NCI-H510A (cell line): Measurements from ENCODE around the gene ALB.

Source experiments
- DNase-seq: peaks from one replicate; lab custom pipeline; 2025; lab: John Stamatoyannopoulos, UW

Gene ALB

DNA sequence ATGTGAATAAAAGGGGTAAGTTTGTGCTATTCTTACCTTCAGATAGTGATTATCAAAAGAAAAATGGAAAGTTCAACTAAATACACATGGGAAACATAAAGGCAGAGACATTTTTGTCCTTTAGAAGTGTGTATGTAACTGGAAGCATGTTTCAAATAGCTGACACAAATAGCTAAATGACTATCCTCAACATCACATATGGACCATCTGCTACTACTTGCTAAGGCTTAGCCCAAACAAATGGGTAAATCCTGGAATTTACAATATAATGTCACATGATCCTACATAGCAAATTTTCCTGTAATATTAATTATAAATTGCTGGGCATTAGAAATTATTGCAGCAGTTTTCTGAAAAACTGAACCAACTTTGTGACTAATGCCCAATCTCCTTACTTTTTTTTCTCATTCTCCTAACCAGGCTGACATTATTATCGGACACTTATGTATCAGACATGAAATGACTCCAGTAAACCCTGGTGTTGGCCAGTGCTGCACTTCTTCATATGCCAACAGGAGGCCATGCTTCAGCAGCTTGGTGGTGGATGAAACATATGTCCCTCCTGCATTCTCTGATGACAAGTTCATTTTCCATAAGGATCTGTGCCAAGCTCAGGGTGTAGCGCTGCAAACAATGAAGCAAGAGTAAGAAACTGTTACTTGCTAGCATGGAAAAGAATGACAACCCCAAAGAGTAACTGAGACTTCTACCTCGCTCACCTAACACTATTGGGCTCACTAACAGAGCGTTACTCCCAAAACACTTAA, 48.1 kb downstream of the ALB start:
- DNase-seq, result no peak

DNA sequence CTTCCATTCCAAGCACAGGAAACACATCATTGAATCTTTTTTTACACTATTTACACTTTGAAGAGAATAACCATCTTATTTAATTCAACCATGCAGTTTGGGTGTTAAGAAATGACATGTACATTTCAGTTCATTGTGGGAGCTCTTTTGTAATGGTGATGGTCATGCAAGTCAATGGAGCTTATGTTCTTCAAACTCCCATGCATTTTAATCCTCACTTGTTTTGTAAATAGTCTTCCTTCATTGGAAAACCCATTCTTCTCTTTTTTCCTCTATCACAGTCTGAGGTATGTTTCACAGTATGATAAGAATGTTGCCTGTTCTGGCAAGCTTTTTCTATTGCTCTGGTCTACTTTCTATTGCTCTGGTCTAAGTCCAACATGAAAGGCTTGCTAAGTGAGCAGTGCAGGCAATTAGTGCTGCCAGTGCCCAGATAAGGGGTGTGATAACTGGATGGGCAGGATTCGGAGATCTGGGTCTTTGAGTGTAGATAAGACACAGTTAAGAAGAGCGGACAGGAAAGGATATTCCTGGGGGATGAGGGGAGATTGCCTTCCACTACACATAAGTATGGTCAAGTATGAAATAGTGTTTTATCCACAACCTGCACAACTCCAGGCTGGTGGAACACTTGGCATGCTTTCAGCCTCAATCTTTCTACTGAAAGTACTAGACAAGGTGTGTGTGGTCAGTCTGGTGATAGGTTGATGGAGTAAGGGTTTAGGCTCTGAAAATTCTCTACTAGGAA, 49.0 kb downstream of the ALB start:
- no peak for DNase-seq

DNA sequence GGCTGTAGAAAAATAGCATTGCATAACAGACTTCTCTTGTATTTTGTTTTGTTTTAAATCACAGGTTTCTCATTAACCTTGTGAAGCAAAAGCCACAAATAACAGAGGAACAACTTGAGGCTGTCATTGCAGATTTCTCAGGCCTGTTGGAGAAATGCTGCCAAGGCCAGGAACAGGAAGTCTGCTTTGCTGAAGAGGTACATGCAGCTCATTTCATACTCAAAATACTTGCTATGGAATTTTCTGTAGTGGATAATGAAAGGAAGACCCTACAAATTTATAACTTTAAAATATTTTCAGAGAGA, 49.6 kb downstream of the ALB start:
- DNase-seq, result no peak

DNA sequence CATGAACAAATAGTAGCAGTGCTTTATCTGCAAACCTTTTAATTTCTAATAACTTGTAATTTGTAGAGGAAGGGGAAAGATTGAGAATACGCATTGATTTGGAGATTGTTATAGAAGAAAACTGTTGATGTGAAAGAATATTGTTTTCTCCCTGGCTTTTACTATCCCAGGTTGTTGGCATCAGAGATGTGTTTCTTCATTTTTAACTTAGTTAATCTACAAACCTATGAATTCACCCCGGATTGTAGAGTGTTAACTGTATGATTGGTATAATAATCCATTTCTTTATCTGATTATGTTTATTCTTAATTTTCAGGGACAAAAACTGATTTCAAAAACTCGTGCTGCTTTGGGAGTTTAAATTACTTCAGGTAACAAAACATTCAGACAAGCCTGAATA, 50.8 kb downstream of the ALB start:
- no peak for DNase-seq

DNA sequence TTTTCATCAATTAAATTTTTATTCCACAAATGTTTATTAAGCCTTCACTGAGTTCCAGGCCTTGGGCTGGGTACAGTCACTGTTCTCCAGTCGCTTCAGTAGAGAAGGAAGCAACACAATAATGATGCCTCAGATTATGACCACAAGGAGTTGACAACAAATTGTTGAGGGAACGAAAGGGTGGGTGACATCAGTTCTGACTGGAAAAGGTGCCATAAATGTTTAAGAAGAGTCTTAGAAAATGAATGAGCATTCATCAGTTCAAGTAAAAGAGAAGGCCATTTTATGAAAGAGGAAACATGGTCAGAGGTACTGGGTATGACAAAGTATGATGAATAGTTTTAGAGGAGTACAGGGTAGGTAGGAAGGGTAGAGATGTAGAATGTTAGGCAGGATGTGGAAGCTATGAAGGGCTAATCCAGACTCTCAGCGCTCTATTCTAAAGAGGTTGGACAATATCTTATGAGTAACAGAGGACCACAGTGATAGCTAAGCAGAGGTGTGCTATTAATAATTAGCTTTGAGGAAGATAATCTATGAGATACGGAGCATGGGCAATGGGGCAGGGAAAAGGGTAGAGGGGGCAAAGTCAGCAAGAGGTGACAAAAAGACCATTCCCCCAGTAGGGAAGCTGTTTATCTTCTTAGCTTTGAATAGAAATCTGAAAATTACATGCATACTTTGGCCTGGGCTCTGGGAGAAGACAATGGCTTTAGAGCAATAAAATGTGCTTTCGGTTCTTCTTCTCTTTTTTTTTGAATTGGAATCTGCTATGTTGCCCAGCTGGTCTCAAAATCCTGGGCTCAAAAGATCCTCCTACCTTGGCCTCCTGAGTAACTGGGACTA, 52.3 kb downstream of the ALB start:
- DNase-seq, result no peak

DNA sequence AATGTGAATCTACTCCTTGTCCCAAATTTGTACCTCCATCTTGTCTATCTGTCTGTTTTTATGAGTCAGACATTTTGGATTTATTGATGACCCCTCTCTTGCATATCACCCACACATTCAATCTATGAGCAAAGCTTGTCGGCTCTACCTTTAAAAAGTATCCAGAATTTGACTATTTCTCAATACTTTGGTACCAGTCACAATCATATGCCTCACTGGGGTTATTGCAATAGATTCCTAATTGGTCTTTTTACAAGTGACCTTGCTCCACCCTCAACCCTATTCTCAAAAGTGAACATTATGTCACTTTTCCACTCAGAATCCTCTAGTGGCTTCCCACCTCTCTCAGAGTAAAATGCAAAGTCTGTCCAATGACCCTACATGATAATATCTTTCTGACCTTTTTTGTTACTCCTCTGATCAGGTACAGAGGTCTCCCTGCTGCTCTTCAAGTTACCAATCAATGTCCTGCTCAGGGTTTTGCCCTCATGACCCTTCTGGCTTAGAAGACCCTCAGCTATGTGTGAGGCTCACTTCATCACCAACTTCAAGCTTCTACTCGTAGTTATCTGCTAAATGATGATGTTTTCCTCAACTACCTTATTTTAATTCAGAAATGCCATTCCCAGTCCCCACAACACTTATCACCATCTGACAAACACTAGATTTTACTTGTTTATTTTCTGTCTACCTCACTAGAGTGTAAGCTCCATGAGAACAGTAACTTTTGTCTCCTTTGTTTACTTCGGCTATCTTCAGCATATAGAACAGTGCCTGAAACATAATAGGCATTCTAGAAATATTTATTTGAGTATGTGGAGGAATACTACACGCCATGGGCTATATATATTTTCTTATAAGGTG, 54.3 kb downstream of the ALB start:
- no peak for DNase-seq

DNA sequence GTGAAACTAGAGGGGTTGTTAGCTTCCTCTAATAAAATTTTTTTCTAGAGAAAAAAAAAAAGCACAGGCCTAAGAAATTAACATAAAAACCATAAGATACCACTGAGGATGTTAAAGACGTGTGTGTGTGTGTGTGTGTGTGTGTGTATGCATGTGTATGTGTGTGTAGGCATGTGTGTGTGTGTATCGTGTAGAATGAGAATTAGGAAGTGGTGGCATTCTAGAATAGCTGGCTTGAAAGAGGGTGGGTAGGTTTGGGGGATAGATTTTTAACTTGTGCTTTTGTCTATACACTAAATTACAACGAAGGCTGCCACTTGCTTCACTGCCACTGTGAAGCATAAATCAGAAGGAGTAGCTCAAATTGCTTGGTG, 54.9 kb downstream of the ALB start:
- DNase-seq, result no peak

DNA sequence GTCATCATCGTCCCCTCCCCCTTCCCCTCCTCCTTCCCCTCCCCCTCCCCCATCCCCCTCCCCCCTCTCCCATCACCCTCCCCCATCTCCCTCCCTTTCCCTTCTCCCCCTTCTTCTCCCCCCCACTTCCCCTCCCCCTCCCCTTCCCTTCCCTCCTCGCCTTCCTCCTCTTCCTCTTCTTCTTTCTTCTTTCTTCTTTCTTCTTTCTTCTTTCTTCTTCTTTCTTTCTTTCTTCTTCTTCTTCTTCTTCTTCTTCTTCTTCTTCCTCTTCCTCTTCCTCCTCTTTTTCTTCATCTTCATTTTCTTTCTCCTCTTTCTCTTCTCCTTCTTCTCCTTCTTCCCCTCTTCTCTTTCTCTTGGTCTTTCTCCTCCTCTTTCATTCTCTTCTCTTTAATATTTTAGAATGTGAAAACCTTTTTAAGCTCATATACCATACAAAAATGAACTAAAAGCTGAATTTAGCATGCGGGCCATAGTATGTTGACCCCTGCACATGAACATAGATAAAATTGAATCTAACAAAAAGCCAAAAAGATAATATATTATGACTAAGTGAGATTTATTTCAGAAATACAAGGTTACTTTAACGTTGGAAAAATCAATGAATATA, 56.9 kb downstream of the ALB start:
- no peak for DNase-seq

DNA sequence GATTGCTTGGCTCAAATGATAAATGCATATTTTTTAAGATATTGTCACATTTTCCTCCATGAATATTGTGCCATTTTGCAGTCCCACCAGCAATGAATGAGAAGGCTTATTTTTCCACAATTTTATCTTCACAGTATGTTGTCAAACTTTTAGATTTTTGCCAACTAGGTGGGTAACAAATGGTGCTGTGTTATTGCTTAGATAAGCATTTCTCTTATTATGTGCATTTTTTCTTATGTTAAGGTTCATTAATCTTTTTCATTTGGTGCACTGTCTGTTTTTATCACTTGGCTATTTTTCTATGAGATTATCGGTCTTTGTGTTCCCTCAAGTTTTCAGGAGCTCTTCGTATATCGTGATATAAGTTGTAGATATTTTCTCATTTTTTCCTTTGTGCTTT, 64.1 kb downstream of the ALB start:
- DNase-seq, result no peak

DNA sequence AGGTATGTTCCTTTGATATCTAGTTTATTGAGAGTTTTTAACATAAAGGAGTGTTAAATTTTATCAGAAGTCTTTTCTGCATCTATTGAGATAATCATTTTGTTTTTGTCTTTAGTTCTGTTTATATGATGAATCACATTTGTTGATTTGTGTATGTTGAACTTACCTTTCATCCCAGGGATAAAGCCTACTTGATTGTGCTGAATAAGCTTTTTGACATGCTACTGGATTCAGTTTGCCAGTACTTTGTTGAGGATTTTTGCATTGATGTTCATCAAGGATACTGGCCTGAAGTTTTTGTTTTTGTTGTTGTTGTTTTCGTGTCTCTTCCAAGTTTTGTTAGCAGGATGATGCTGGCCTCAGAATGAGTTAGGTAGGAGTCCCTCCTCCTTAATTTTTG, 66.6 kb downstream of the ALB start:
- DNase-seq, result no peak
